HepG2 (cell line): ENCODE measurements around the gene MYO9A. TPM values are rescaled to one million over a fixed set of nuclear protein-coding genes. Genes with fewer than 3 reads are reported as not detected.

Experiments used
- ATAC-seq: fragments of 200-7000 bp; cut with Tn5 transposase; 3 replicates; pipeline ENCODE4 v1.9.1; 2020; ENCODE audit warnings: mild to moderate bottlenecking, moderate library complexity
- BruUV-seq: library from RNA; stranded (reverse); fragments of 400-500 nt; replicated peaks from 2 replicates; lab custom pipeline; 2021; lab: Mats Ljungman, UMichigan
- CTCF ChIA-PET: fragments of 300-600 bp; formaldehyde crosslinking; extraction: SDS; loops from one replicate; lab custom pipeline; 2021; ENCODE audit warnings: low total read pairs, inconsistent platforms, low intra/inter-chr PET ratio; lab: Yijun Ruan, JAX
- POLR2A ChIA-PET: fragments of 350-600 bp; sonication (Branson Sonifier 250); formaldehyde crosslinking; loops from one replicate; lab custom pipeline; 2020; ENCODE audit warnings: antibody characterized with exemption, inconsistent platforms; lab: Yijun Ruan, JAX
- DNase-seq: peaks from one replicate; pipeline ENCODE4 v3.0.0-alpha.2; 2015; ENCODE audit warnings: low spot score
- FAIRE-seq: peaks from 3 replicates; lab custom pipeline; 2011; peaks lifted over from hg19 to GRCh38; lab: Jason Lieb, UNC
- H2AFZ ChIP-seq: one replicate; pipeline ENCODE4 v1.6.1; 2011; ENCODE audit warnings: low read length, inconsistent platforms
- H3K27ac ChIP-seq: fragments of 300-600 bp; 3 replicates; pipeline ENCODE4 v1.8.0; 2011; ENCODE audit warnings: mixed run types, mild to moderate bottlenecking, mixed read lengths, low read length, inconsistent platforms; ENCODE audit not compliant: insufficient read depth; ENCODE audit errors: extremely low read length
- H3K27me3 ChIP-seq, 2 experiments: fragments of 200-600 bp in 1 of 2; 2 replicates in 1 of 2; 3 replicates in 1 of 2; pipeline versions ENCODE4 v1.6.0 to v1.8.0; 2011; ENCODE audit warnings: low read length in 2 of 2, mild to moderate bottlenecking in 2 of 2, moderate library complexity in 2 of 2, inconsistent platforms in 1 of 2; ENCODE audit not compliant: insufficient read depth in 2 of 2, control insufficient read depth in 1 of 2
- H3K36me3 ChIP-seq, 2 experiments: fragments of 200-600 bp in 1 of 2; replicated peaks in 1 of 2; 2 replicates in 1 of 2; 3 replicates in 1 of 2; pipeline versions ENCODE4 v1.5.1 to v1.8.0; 2011; ENCODE audit warnings: low read length in 2 of 2, inconsistent platforms in 1 of 2; ENCODE audit not compliant: insufficient read depth in 2 of 2, control insufficient read depth in 1 of 2
- H3K4me1 ChIP-seq: 2 replicates; pipeline ENCODE4 v1.5.1; 2012; ENCODE audit warnings: low read length, inconsistent platforms; ENCODE audit not compliant: insufficient read depth
- H3K4me2 ChIP-seq: 2 replicates; pipeline ENCODE4 v1.6.0; 2011; ENCODE audit warnings: low read depth, low read length, inconsistent platforms
- H3K4me3 ChIP-seq, 3 experiments: fragments of 200-600 bp in 1 of 3; sonication (generic), shearing (Covaris generic) in 1 of 3; replicated peaks in 1 of 3; 2 replicates each; pipeline ENCODE4 v1.5.1; 2011 to 2016; ENCODE audit warnings: low read length in 3 of 3, inconsistent platforms in 2 of 3, low read depth in 2 of 3, mild to moderate bottlenecking in 2 of 3, control low read depth in 1 of 3, mixed read lengths in 1 of 3; ENCODE audit not compliant: insufficient read depth in 1 of 3
- H3K79me2 ChIP-seq: one replicate; pipeline ENCODE4 v1.6.1; 2011; ENCODE audit warnings: low read length, inconsistent platforms; ENCODE audit not compliant: insufficient read depth
- H3K9ac ChIP-seq: 2 replicates; pipeline ENCODE4 v1.6.0; 2011; ENCODE audit warnings: mild to moderate bottlenecking, low read depth, low read length, inconsistent platforms; ENCODE audit not compliant: insufficient read depth
- H3K9me3 ChIP-seq: 2 replicates; pipeline ENCODE4 v1.5.1; 2012; ENCODE audit warnings: mild to moderate bottlenecking, low read length
- H4K20me1 ChIP-seq: 2 replicates; pipeline ENCODE4 v1.6.0; 2011; ENCODE audit warnings: inconsistent platforms, mild to moderate bottlenecking, low read length, moderate library complexity; ENCODE audit not compliant: insufficient read depth
- KLF16 ChIP-seq, 2 experiments: sonication (generic) in 1 of 2; formaldehyde crosslinking in 1 of 2; IDR thresholded peaks; 2 replicates each; pipeline versions ENCODE4 v1.6.1 to v1.8.0; 2016 to 2023; ENCODE audit warnings: missing genetic modification reagents in 2 of 2, missing compliant biosample characterization in 1 of 2
- NAIF1 ChIP-seq: sonication (generic); formaldehyde crosslinking; IDR thresholded peaks from 2 replicates; pipeline ENCODE4 v1.5.0; 2020; ENCODE audit warnings: mild to moderate bottlenecking, missing genetic modification reagents, borderline replicate concordance
- PHB2 ChIP-seq: fragments of 450-650 bp; IDR thresholded peaks from 2 replicates; pipeline ENCODE4 v1.6.1; 2018; ENCODE audit not compliant: partially characterized antibody
- TAF1 ChIP-seq: sonication (generic); formaldehyde crosslinking; IDR thresholded peaks from 2 replicates; pipeline ENCODE4 v1.4.0; 2020; ENCODE audit warnings: missing genetic modification reagents
- WIZ ChIP-seq: sonication (generic); formaldehyde crosslinking; IDR thresholded peaks from 2 replicates; pipeline ENCODE4 v1.5.1; 2020; ENCODE audit warnings: mild to moderate bottlenecking, missing genetic modification reagents
- ZNF382 ChIP-seq: sonication (generic); formaldehyde crosslinking; IDR thresholded peaks from 2 replicates; pipeline ENCODE4 v1.5.0; 2020; ENCODE audit warnings: missing genetic modification reagents, mild to moderate bottlenecking, borderline replicate concordance
- ZNF562 ChIP-seq: sonication (generic); formaldehyde crosslinking; IDR thresholded peaks from 2 replicates; pipeline ENCODE4 v1.8.0; 2022; ENCODE audit warnings: missing genetic modification reagents, borderline replicate concordance
- WGBS: methylation state at CpG from one replicate; pipeline ENCODE4 v1.1.6; 2017; ENCODE audit warnings: low lambda C conversion rate; 5-methylcytosine and 5-hydroxymethylcytosine counted together
- in situ Hi-C: cut with HindIII; loops from 2 replicates; pipeline ENCODE4 v1.10.0; 2017; ENCODE audit warnings: low pct_unique_long_range_greater_than_20kb; ENCODE audit not compliant: extremely low pct_ligation_motif_present
- intact Hi-C: fragments of 100-400 bp; cut with micrococcal nuclease; formaldehyde crosslinking; loops from one replicate; pipeline ENCODE4 v1.10.0; 2022; ENCODE audit not compliant: unreplicated experiment
- polyA plus RNA-seq, 8 experiments: library from polyadenylated mRNA; depleted of rRNA in 3 of 8; stranded (reverse) in 7 of 8; unstranded in 1 of 8; fragments of >200 nt; fragmentation: Illumina TruSeq in 4 of 8; extraction: Trizol in 4 of 8; gene quantifications; 2 replicates each; pipeline versions ENCODE4 v1.2.1 to v1.2.3, GENCODE V29; 2011 to 2016; ENCODE audit warnings: low read depth in 4 of 8, missing spikeins in 1 of 8, mixed read lengths in 1 of 8; ENCODE audit not compliant: insufficient read depth in 1 of 8
- total RNA-seq, 5 experiments: library from RNA; depleted of rRNA; stranded (reverse); fragments of >200 nt; fragmentation: Illumina TruSeq; extraction: Trizol; gene quantifications; 2 replicates each; pipeline ENCODE4 v1.2.3, GENCODE V29; 2016; ENCODE audit warnings: low read depth in 1 of 5
- TF ChIP-seq, protein P1 (sequence below): sonication (generic); formaldehyde crosslinking; IDR thresholded peaks from 2 replicates; pipeline ENCODE4 v1.4.0; 2020; ENCODE audit warnings: missing genetic modification reagents
- TF ChIP-seq, protein P2 (sequence below): sonication (generic); formaldehyde crosslinking; conservative IDR thresholded peaks from 2 replicates; pipeline ENCODE4 v1.4.0; 2020; ENCODE audit warnings: missing genetic modification reagents
- TF ChIP-seq, protein P3 (sequence below): sonication (generic); formaldehyde crosslinking; IDR thresholded peaks from 2 replicates; pipeline ENCODE4 v1.9.0; 2021; ENCODE audit warnings: missing genetic modification reagents, mild to moderate bottlenecking, borderline replicate concordance
- TF ChIP-seq, protein P4 (sequence below): IDR thresholded peaks from 2 replicates; pipeline ENCODE4 v1.6.1; 2016

MYO9A gene
- total and polyA plus RNA-seq, 2 of the 13 experiments (the other 11 are each of a cell fraction or from before 2014, with no cell fraction given), result 4.8 to 15.3 TPM

DNA sequence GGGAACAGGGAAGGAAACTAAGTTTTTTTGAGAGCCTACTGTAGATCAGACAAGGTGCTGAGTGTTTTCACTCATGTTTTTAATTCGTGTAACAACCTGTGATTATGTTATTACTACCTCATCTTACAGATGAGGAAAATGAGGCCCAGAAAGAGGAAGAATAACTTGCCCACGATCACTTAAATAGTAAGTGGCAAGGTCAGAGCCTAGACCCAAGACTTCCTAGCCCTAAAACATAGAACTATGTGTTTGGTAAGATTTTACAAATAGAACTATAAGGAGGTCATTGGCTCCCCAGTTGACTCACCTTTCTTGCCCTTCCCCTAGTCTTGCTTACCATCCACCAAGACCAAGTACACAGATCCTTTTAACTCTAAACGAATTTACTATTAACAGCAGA is 14.0 kb upstream of the MYO9A start (continued):
- TF ChIP-seq, protein P1, sequence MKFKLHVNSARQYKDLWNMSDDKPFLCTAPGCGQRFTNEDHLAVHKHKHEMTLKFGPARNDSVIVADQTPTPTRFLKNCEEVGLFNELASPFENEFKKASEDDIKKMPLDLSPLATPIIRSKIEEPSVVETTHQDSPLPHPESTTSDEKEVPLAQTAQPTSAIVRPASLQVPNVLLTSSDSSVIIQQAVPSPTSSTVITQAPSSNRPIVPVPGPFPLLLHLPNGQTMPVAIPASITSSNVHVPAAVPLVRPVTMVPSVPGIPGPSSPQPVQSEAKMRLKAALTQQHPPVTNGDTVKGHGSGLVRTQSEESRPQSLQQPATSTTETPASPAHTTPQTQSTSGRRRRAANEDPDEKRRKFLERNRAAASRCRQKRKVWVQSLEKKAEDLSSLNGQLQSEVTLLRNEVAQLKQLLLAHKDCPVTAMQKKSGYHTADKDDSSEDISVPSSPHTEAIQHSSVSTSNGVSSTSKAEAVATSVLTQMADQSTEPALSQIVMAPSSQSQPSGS (CRISPR knock-in tag), result no peak
- TF ChIP-seq WIZ (CRISPR knock-in tag) (no peak), KLF16 (CRISPR knock-in tag; IDR thresholded peaks at IDR 0.05) (no peak), TAF1 (CRISPR knock-in tag) (no peak), ZNF382 (CRISPR knock-in tag) (no peak), ZNF562 (CRISPR knock-in tag) (no peak), PHB2 (no peak), NAIF1 (CRISPR knock-in tag) (no peak)
- TF ChIP-seq, protein P2, sequence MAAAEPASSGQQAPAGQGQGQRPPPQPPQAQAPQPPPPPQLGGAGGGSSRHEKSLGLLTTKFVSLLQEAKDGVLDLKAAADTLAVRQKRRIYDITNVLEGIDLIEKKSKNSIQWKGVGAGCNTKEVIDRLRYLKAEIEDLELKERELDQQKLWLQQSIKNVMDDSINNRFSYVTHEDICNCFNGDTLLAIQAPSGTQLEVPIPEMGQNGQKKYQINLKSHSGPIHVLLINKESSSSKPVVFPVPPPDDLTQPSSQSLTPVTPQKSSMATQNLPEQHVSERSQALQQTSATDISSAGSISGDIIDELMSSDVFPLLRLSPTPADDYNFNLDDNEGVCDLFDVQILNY, result no peak
- TF ChIP-seq, protein P3, sequence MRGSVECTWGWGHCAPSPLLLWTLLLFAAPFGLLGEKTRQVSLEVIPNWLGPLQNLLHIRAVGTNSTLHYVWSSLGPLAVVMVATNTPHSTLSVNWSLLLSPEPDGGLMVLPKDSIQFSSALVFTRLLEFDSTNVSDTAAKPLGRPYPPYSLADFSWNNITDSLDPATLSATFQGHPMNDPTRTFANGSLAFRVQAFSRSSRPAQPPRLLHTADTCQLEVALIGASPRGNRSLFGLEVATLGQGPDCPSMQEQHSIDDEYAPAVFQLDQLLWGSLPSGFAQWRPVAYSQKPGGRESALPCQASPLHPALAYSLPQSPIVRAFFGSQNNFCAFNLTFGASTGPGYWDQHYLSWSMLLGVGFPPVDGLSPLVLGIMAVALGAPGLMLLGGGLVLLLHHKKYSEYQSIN, result no peak
- TF ChIP-seq, all 625 proteins: peak for 0

DNA sequence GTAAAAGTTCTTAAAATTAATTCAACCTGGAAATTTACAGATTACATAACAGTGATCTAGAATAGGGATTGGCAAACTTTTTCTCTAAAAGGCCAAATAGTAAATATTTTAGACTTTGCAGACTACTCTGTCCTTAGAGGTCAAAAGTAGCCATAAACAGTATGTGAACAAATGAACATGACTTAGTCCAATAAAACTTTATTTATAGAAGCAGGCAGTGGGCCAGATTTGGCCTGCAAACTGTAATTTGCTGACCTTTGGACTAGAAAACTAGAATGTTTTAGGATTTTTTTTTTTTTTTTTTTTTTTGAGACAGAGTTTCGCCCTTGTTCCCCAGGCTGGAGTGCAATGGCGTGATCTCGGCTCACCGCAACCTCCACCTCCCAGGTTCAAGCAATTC is 12.3 kb upstream of the MYO9A start:
- H3K4me2 ChIP-seq, result no peak overlapping the region
- no peaks in the 10 kb centered on the region for H4K20me1 ChIP-seq
- peaks cover 16% of the 10 kb centered on the region; the same call in 1 of the 2 replicates for H3K4me1 ChIP-seq
- intact Hi-C loops, result no loop called here
- H3K36me3 ChIP-seq, result no peaks in the 10 kb centered on the region
- ATAC-seq (no peak), FAIRE-seq (no peak), DNase-seq (no peak)
- no peaks in the 10 kb centered on the region for H3K27me3 ChIP-seq
- BruUV-seq, result no TSS peak
- ChIA-PET CTCF (no interaction called here), POLR2A (interaction anchor here (0.9 to 1.1 kb wide), 2 partner anchors 10 to 12 kb away, joined by 3 read pairs; partner anchors contain the start of genes MYO9A and SENP8)
- H2AFZ ChIP-seq, result no peak overlapping the region
- in situ Hi-C loops, result no loop called here
- H3K79me2 ChIP-seq, result no peaks in the 10 kb centered on the region
- WGBS, result 74% methylated on average over 4 of the region's 4 CpGs
- H3K9ac ChIP-seq, result no peak overlapping the region
- H3K4me3 ChIP-seq, result no peak overlapping the region
- H3K9me3 ChIP-seq, result no peaks in the 10 kb centered on the region
- no peak overlapping the region for H3K27ac ChIP-seq
- TF ChIP-seq, protein P4, sequence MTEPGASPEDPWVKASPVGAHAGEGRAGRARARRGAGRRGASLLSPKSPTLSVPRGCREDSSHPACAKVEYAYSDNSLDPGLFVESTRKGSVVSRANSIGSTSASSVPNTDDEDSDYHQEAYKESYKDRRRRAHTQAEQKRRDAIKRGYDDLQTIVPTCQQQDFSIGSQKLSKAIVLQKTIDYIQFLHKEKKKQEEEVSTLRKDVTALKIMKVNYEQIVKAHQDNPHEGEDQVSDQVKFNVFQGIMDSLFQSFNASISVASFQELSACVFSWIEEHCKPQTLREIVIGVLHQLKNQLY (CRISPR knock-in tag), result no peak
